ENCODE data around the gene PIGR.

DNA sequence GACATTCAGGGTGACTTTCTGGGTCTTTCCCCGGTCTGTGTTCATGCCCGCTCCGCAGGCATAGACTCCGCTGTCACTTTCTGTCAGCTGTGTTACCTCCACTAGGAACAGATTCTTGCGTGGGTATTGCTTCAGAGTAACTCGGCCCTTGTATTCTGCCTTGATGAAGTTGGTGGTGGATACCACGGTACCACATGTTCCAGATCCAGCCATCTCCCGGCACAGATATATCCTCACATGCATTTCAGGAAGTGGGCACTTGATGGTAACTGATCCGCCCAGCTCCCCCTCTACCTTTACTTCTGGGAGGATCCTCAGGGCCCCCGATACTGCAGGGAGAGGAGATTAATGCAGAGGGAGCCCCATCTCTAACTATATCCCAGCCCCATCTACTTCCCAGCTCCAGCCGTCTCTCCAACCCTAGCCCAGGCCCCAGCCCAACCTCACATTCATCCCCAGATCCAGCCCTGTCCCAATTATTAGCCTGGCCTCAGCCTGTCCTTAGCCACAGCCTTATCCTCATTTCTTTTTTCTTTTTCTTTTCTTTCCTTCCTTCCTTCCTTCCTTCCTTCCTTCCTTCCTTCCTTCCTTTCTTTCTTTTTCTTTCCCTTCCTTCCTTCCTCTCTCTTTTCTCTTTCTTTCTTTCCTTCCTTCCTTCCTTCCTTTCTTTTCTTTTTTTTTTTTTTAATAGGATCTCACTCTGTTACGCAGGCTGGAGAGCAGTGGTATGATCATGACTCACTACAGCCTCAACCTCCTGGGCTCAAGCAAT, 32.3 kb downstream of the PIGR start:
- no peak for TF ChIP-seq CREB1 (IDR thresholded peaks at IDR 0.05)
- no peak for TF ChIP-seq YY1 (IDR thresholded peaks at IDR 0.05; ENCODE audit: low read depth, low read length)
- no peak for TF ChIP-seq POLR2A (IDR thresholded peaks at IDR 0.05; ENCODE audit: control extremely low read depth in 1 of 2, low read depth in 2 of 2, low read length in 2 of 2)
- TF ChIP-seq, protein P1, sequence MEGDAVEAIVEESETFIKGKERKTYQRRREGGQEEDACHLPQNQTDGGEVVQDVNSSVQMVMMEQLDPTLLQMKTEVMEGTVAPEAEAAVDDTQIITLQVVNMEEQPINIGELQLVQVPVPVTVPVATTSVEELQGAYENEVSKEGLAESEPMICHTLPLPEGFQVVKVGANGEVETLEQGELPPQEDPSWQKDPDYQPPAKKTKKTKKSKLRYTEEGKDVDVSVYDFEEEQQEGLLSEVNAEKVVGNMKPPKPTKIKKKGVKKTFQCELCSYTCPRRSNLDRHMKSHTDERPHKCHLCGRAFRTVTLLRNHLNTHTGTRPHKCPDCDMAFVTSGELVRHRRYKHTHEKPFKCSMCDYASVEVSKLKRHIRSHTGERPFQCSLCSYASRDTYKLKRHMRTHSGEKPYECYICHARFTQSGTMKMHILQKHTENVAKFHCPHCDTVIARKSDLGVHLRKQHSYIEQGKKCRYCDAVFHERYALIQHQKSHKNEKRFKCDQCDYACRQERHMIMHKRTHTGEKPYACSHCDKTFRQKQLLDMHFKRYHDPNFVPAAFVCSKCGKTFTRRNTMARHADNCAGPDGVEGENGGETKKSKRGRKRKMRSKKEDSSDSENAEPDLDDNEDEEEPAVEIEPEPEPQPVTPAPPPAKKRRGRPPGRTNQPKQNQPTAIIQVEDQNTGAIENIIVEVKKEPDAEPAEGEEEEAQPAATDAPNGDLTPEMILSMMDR (IDR thresholded peaks at IDR 0.05; ENCODE audit: control extremely low read depth in 1 of 3, insufficient read depth in 1 of 3, low read depth in 1 of 3, low read length in 3 of 3), result no peak
- no peak for TF ChIP-seq TAF1 (IDR thresholded peaks at IDR 0.05; ENCODE audit: low read depth, low read length)
- TF ChIP-seq SIN3A (conservative IDR thresholded peaks at IDR 0.05 in 1 of 2, IDR thresholded peaks at IDR 0.05 in 1 of 2; ENCODE audit: low read depth in 1 of 2, low read length in 2 of 2), result no peak
- no peak for TF ChIP-seq CBX8 (IDR thresholded peaks at IDR 0.05; ENCODE audit: borderline replicate concordance, low read depth, low read length)
- TF ChIP-seq POLR2AphosphoS5 (IDR thresholded peaks at IDR 0.05; ENCODE audit: low read depth, low read length), result no peak
- no peak for TF ChIP-seq POU5F1 (IDR thresholded peaks at IDR 0.05; ENCODE audit: low read depth, low read length)
- TF ChIP-seq, protein P2, sequence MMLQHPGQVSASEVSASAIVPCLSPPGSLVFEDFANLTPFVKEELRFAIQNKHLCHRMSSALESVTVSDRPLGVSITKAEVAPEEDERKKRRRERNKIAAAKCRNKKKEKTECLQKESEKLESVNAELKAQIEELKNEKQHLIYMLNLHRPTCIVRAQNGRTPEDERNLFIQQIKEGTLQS (IDR thresholded peaks at IDR 0.05; ENCODE audit: insufficient read depth, low read depth, low read length), result no peak
